Stomach (tissue), 4 donors: ENCODE data around the gene F2R.

Experiments used
- CTCF ChIP-seq, 7 experiments: fragments of 450-650 bp in 4 of 7; fragments of 200-600 bp in 3 of 7; sonication (generic) in 3 of 7; IDR thresholded peaks; one replicate each; pipeline ENCODE4 v1.5.1; 2016 to 2019; ENCODE audit warnings: antibody characterized with exemption in 7 of 7, control low read depth in 2 of 7, mild to moderate bottlenecking in 1 of 7
- EP300 ChIP-seq: sonication (generic); formaldehyde crosslinking; IDR thresholded peaks from one replicate; pipeline ENCODE4 v1.6.1; 2017; ENCODE audit warnings: antibody characterized with exemption
- POLR2A ChIP-seq, 4 donors: fragments of 450-650 bp; IDR thresholded peaks; one replicate each; pipeline ENCODE4 v1.6.1; 2016; ENCODE audit warnings: antibody characterized with exemption in 4 of 4, control low read depth in 2 of 4, mild to moderate bottlenecking in 1 of 4, moderate library complexity in 1 of 4
- POLR2AphosphoS5 ChIP-seq, 3 donors: sonication (generic); formaldehyde crosslinking; IDR thresholded peaks; one replicate each; pipeline ENCODE4 v1.6.1; 2016; ENCODE audit warnings: antibody characterized with exemption in 3 of 3

GRCh38 chr5:76757049-76757448, 41.1 kb downstream of the F2R start:
- TF ChIP-seq EP300 (no peak), POLR2AphosphoS5 (IDR thresholded peaks at IDR 0.05) (no peak), CTCF (IDR thresholded peaks at IDR 0.05) (no peak), POLR2A (IDR thresholded peaks at IDR 0.05) (no peak)
